MCF 10A (cell line): ENCODE measurements around the gene MYO18B. TPM values are rescaled to one million over a fixed set of nuclear protein-coding genes. Genes with fewer than 3 reads are reported as not detected.

ENCODE experiments used
- BruUV-seq: library from RNA; stranded (reverse); fragments of 400-500 nt; replicated peaks from 2 replicates; lab custom pipeline; 2021; lab: Mats Ljungman, UMichigan
- CTCF ChIA-PET: fragments of 300-600 bp; sonication (Branson Sonifier 250); formaldehyde crosslinking; extraction: SDS; loops from one replicate; lab custom pipeline; 2021; ENCODE audit warnings: antibody characterized with exemption, inconsistent platforms; lab: Yijun Ruan, JAX
- POLR2A ChIA-PET: fragments of 300-600, 350-650 bp; sonication (Branson Sonifier 250); formaldehyde crosslinking; extraction: SDS; loops from one replicate; lab custom pipeline; 2020; ENCODE audit warnings: antibody characterized with exemption, inconsistent platforms; lab: Yijun Ruan, JAX
- DNase-seq: peaks from one replicate; pipeline ENCODE4 v3.0.0-alpha.2; 2018; ENCODE audit not compliant: unreplicated experiment
- H3K27ac Mint-ChIP-seq: one replicate; pipeline ENCODE4 v1.8.0; 2022; ENCODE audit warnings: mild to moderate bottlenecking, low read depth, mixed read lengths; ENCODE audit not compliant: unreplicated experiment
- H3K27me3 Mint-ChIP-seq: one replicate; pipeline ENCODE4 v1.8.0; 2022; ENCODE audit warnings: mixed read lengths; ENCODE audit not compliant: insufficient read depth, unreplicated experiment
- H3K36me3 Mint-ChIP-seq: one replicate; pipeline ENCODE4 v1.8.0; 2022; ENCODE audit warnings: mild to moderate bottlenecking, moderate library complexity, mixed read lengths; ENCODE audit not compliant: insufficient read depth, unreplicated experiment
- H3K4me1 Mint-ChIP-seq: one replicate; pipeline ENCODE4 v1.8.0; 2022; ENCODE audit warnings: mixed read lengths; ENCODE audit not compliant: insufficient read depth, unreplicated experiment
- H3K4me3 Mint-ChIP-seq: one replicate; pipeline ENCODE4 v1.8.0; 2022; ENCODE audit warnings: mild to moderate bottlenecking, moderate library complexity, mixed read lengths; ENCODE audit not compliant: unreplicated experiment
- H3K9me3 Mint-ChIP-seq: one replicate; pipeline ENCODE4 v1.8.0; 2022; ENCODE audit warnings: mixed read lengths; ENCODE audit not compliant: unreplicated experiment
- CTCF ChIP-seq: fragments of 200-600 bp; IDR thresholded peaks from one replicate; pipeline ENCODE4 v1.8.0; 2022; ENCODE audit warnings: antibody characterized with exemption, mild to moderate bottlenecking; ENCODE audit not compliant: unreplicated experiment
- intact Hi-C: fragments of 100-400 bp; cut with micrococcal nuclease; formaldehyde crosslinking; loops from 2 replicates; pipeline ENCODE4 v1.14.1; 2022
- total RNA-seq: library from RNA; stranded (reverse); gene quantifications from 2 replicates; pipeline ENCODE4 v1.2.3, GENCODE V29; 2022

Gene MYO18B
- total RNA-seq, 1 experiment from 2014 or later: 0.07 TPM

GRCh38 chr22:25779890-25780289 lies 37.9 kb downstream of the MYO18B start:
- intact Hi-C loops: loop anchor here (10.0 kb wide), 1 partner anchor 1015 kb away; no protein-coding TSS in a partner anchor
- no peaks in the 10 kb centered on the region for H3K4me1 Mint-ChIP-seq
- peaks cover 1% of the 10 kb centered on the region for H3K27me3 Mint-ChIP-seq
- H3K9me3 Mint-ChIP-seq: no peaks in the 10 kb centered on the region
- ChIA-PET CTCF (interaction anchor here (0.5 to 2.7 kb wide), 6 partner anchors 11 to 552 kb away, joined by 3 to 15 read pairs (median 5); no protein-coding TSS in a partner anchor), POLR2A (interaction anchor here (0.7 kb wide), 1 partner anchor 1695 kb away, joined by 3 read pairs; no protein-coding TSS in a partner anchor)
- no peak for DNase-seq
- no peak overlapping the region for H3K4me3 Mint-ChIP-seq
- TF ChIP-seq CTCF: no peak
- no peak overlapping the region for H3K27ac Mint-ChIP-seq
- no peaks in the 10 kb centered on the region for H3K36me3 Mint-ChIP-seq
- no TSS peak for BruUV-seq

- no peak for TF ChIP-seq CTCF
- intact Hi-C loops: no loop called here
- BruUV-seq: no TSS peak
- no peak for DNase-seq
- H3K27me3 Mint-ChIP-seq: peaks cover 7% of the 10 kb centered on the region
- no peaks in the 10 kb centered on the region for H3K36me3 Mint-ChIP-seq
- POLR2A ChIA-PET: no interaction called here
- H3K4me3 Mint-ChIP-seq: no peak overlapping the region
- H3K27ac Mint-ChIP-seq: no peak overlapping the region
- no peaks in the 10 kb centered on the region for H3K9me3 Mint-ChIP-seq
- no peaks in the 10 kb centered on the region for H3K4me1 Mint-ChIP-seq
- CTCF ChIA-PET: interaction anchor here (1.0 to 1.6 kb wide), 3 partner anchors 10 to 545 kb away, joined by 3 to 5 read pairs (median 4); no protein-coding TSS in a partner anchor
Measured at GRCh38 chr22:25780673-25781072, 38.7 kb downstream of the MYO18B start.

- H3K4me3 Mint-ChIP-seq: no peak overlapping the region
- no peaks in the 10 kb centered on the region for H3K9me3 Mint-ChIP-seq
- no peak overlapping the region for H3K27ac Mint-ChIP-seq
- H3K4me1 Mint-ChIP-seq: no peaks in the 10 kb centered on the region
- POLR2A ChIA-PET: no interaction called here
- DNase-seq: no peak
- intact Hi-C loops: no loop called here
- no TSS peak for BruUV-seq
- peaks cover 7% of the 10 kb centered on the region for H3K27me3 Mint-ChIP-seq
- CTCF ChIA-PET: interaction anchor here (0.6 to 1.1 kb wide), 6 partner anchors 9 to 430 kb away, joined by 3 to 8 read pairs (median 4); no protein-coding TSS in a partner anchor
- no peaks in the 10 kb centered on the region for H3K36me3 Mint-ChIP-seq
- no peak for TF ChIP-seq CTCF
Measured at GRCh38 chr22:25781801-25782200, 39.8 kb downstream of the MYO18B start.

GRCh38 chr22:25782831-25783230 lies 40.8 kb downstream of the MYO18B start:
- POLR2A ChIA-PET: no interaction called here
- Mint-ChIP-seq H3K36me3 (no peaks in the 10 kb centered on the region), H3K4me1 (no peaks in the 10 kb centered on the region), H3K27ac (no peak overlapping the region), H3K27me3 (peaks cover 17% of the 10 kb centered on the region), H3K4me3 (no peak overlapping the region), H3K9me3 (no peaks in the 10 kb centered on the region)
- DNase-seq: no peak
- intact Hi-C loops: no loop called here
- TF ChIP-seq CTCF: no peak
- no TSS peak for BruUV-seq
- CTCF ChIA-PET: interaction anchor here (0.6 to 2.2 kb wide), 2 partner anchors 9 to 547 kb away, joined by 4 to 12 read pairs; no protein-coding TSS in a partner anchor
